RKO (cell line): ENCODE data around the gene MRPS24.
"Not testable (repeated sequence)": the region's sequence is repeated elsewhere in the genome, so short reads cannot be mapped to it uniquely, and the experiment has no call there.

Experiments used
- DNase-seq: peaks from one replicate; pipeline ENCODE4 v3.0.0-alpha.2; 2016; ENCODE audit warnings: low spot score

MRPS24 gene

DNA sequence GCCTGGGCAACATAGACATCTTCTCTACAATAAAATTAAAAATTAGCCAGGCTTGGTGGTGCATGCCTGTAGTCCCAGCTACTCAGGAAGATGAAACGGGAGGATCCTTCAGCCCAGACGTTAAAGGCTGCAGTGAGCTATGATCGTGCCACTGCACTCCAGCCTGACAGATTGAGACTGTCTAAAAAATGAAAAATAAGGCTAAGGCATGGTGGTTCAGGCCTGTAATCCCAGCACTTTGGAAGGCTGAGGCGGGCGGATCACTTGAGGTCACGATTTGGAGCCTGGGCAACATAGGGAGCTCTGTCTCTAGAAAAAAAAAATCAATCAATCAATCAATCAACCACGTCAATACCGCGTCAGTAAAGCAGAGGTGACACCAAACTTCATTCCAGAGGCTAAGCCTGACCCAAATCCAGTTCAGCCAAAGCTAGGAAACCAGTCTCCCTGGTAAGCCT, 31.1 kb downstream of the MRPS24 start:
- DNase-seq = no peak

DNA sequence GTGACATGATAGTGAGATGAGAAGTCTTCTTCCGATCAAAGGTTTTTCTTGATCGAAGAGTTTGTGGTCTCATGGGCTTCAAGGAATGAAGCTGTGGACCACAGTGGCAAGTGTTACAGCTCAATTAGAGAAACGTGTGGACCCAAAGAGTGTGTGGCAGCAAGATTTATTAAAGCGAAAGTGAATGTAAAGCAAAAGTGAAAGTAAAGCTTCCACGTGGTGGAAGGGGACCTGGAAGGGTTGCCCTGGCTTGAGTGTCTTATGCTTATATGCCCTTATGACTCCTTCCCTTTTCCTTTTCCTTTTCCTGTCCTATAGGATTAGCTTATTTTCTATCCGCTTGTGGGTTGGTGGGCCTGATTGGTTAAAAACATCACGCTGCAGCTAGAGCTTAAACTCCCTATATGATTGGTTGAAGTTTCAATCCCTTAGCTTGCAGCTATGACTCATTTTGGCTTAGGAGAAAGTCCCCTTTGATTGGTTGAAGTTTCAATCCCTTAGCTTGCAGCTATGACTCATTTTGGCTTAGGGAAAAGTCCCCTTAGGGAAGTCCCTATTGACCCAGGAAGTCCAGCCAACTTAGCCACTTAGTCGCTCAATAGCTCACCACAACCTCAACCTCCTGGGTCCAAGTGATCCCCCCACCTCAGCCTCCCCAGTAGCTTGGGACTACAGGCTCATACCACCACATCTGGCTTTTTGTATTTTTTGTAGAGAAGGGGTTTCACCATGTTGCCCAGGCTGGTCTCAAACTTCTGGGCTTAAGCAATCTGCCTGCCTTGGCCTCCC, 34.7 kb downstream of the MRPS24 start:
- DNase-seq = peak; percentile 70

DNA sequence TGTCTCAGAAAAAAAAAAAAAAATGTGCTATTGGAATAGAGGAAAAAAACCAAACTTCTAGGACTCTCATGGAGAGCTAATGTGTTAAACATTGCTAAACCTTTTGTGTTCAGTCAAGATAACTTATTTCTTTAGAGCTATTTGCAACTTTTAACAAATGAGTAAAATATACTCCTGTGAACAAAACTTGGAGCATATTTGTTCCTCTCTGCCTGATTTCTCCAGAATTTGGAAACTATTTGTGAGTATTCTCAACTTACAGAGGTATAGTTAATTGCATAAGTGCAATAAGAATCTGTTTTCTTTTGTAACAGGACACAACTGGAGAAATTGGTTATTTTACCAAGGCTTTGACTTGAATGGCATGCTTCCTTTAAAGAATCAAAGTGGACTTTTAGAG, 38.4 kb downstream of the MRPS24 start:
- DNase-seq = not testable (repeated sequence)

DNA sequence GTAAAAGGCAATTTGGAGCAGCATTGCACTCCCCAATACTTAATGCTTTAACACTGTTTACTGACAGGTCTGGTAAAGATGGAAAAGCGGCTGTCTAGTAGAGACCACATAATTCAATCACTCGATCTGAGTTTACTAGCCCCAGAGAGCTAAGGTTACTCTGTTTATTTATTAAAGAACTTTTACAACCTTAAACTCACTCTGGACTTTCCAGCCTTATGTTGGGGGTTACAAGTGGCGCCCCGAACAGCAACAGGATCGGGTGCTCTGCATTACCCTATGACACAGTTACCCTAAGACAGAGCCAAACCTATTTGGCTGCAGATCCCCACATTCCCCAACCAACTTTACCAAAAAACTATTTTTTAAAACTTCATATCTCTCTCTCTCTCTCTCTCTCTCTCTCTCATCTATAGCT, 43.9 kb downstream of the MRPS24 start:
- no peak for DNase-seq

DNA sequence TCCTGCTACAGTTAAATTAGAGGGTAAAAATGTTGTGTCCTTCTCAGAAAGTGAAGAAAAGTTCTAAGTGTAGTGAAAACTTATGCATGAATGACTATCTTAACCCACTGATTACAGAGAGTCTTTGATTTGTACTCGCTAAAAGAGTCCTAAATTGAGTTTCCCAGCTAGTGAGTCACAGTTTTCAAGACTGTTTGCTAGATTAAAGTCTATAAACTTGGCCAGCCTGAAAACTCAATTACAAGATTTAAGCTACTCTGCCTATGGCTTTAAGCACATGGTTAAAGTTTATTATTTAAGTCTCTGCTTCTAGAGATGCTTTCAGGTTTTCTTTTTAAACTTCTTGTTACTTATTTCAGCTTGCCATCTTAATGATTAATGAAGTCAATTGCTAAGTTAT, 44.4 kb downstream of the MRPS24 start:
- DNase-seq = no peak

DNA sequence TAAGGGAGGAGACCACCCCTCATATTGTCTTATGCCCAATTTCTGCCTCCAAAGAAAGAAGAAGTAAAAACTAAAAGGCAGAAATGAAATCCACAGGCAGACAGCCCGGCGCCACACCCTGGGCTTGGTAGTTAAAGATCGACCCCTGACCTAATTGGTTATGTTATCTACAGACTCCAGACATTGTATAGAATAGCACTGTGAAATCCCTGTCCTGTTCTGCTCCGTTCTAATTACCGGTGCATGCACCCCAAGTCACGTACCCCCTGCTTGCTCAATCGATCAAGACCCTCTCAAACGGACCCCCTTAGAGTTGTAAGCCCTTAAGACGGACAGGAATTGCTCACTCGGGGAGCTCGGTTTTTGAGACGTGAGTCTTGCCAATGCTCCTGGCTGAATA, 44.8 kb downstream of the MRPS24 start:
- not testable (repeated sequence) for DNase-seq

DNA sequence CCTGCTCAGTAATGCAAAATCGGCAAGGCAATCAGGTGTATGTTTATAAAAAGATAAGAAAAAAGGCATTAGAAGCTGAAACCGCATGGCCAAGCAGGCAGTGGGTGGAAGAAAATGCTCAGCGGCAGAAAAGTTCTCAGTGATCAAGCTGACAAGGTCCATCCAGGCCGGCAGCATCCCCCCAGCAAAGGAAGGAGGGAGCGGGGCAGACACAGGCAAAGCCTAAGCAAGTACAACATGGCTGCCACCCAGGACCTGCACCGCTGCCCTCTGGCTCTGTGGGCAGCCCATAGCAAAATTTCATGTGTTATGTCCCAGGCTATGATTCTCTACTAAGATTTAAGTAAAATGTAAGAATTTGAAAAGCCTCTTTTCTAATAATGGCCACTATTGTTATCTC, 45.4 kb downstream of the MRPS24 start:
- no peak for DNase-seq

DNA sequence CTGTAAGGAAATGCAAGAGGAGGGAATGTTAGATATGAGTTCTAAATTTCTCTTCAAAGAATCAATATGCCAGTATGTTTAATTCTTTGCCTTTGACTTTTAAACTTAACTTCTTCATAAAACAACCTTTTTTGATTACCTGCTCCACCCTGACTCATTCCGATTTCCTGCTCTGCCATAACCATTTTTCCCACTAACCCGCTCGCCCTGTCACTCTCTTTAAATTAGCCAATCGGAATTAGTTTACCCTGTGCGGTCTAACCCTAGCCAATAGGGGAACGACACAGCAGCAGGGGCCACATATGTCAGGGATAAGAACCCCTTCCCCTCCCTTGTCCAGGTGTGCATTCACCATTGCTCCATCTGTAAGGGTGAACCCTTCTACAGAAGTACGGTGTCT, 45.9 kb downstream of the MRPS24 start:
- DNase-seq = not testable (repeated sequence)
